K562 (cell line): Measurements from ENCODE around the gene ANAPC16. TPM values are rescaled to one million over a fixed set of nuclear protein-coding genes. Genes with fewer than 3 reads are reported as not detected.
A peak's percentile ranks its signal among the peaks of the same experiment; 100 is the strongest.

Source experiments
- ARNT ChIP-seq, 2 experiments: fragments of 450-650 bp; IDR thresholded peaks; 2 replicates each; pipeline ENCODE4 v1.6.1; 2016; ENCODE audit warnings: mild to moderate bottlenecking in 1 of 2
- CBX2 ChIP-seq: fragments of 200-600 bp; sonication (generic); IDR thresholded peaks from one replicate; pipeline ENCODE4 v1.6.1; 2012; ENCODE audit warnings: mild to moderate bottlenecking, low read length, inconsistent platforms; ENCODE audit not compliant: insufficient read depth, poor library complexity, severe bottlenecking
- DMBX1 ChIP-seq: fragments of 250-450 bp; sonication (Bioruptor Pico); IDR thresholded peaks from 2 replicates; pipeline ENCODE4 v1.8.0; 2022; ENCODE audit warnings: inconsistent platforms, mild to moderate bottlenecking, moderate library complexity, borderline replicate concordance
- HDAC8 ChIP-seq: fragments of 450-650 bp; IDR thresholded peaks from 2 replicates; pipeline ENCODE4 v1.6.1; 2016; ENCODE audit warnings: mild to moderate bottlenecking, missing genetic modification characterization, moderate library complexity, missing compliant biosample characterization
- HNRNPK ChIP-seq: fragments of 200-400 bp; formaldehyde crosslinking; IDR thresholded peaks from one replicate; pipeline ENCODE4 v1.6.1; 2018; ENCODE audit warnings: mild to moderate bottlenecking, low read depth, low read length; ENCODE audit not compliant: poor library complexity, severe bottlenecking
- MECOM ChIP-seq: fragments of 250-450 bp; sonication (Bioruptor Pico); IDR thresholded peaks from 2 replicates; pipeline ENCODE4 v1.8.0; 2022; ENCODE audit warnings: inconsistent platforms
- MTA2 ChIP-seq: fragments of 450-650 bp; IDR thresholded peaks from 2 replicates; pipeline ENCODE4 v1.6.1; 2016; ENCODE audit warnings: low read depth
- NONO ChIP-seq, 2 experiments: fragments of 200-400 bp in 1 of 2; fragments of 450-650 bp in 1 of 2; formaldehyde crosslinking in 1 of 2; IDR thresholded peaks; 2 replicates each; pipeline ENCODE4 v1.6.1; 2017; ENCODE audit warnings: low read depth in 2 of 2, mild to moderate bottlenecking in 2 of 2, moderate library complexity in 2 of 2, low read length in 1 of 2
- TAF9B ChIP-seq: fragments of 450-650 bp; IDR thresholded peaks from 2 replicates; pipeline ENCODE4 v1.6.1; 2018; ENCODE audit warnings: mild to moderate bottlenecking; ENCODE audit not compliant: partially characterized antibody
- ZBTB8A ChIP-seq: fragments of 450-650 bp; IDR thresholded peaks from 2 replicates; pipeline ENCODE4 v1.6.1; 2018; ENCODE audit warnings: mild to moderate bottlenecking, moderate library complexity; ENCODE audit not compliant: partially characterized antibody
- ZC3H8 ChIP-seq: fragments of 450-650 bp; IDR thresholded peaks from 2 replicates; pipeline ENCODE4 v1.6.1; 2017
- ZMIZ1 ChIP-seq, 2 experiments: fragments of 150-350 bp in 1 of 2; IDR thresholded peaks; 2 replicates each; pipeline ENCODE4 v1.6.1; 2012 to 2016; ENCODE audit warnings: low read depth in 2 of 2, low read length in 2 of 2, mild to moderate bottlenecking in 1 of 2, moderate library complexity in 1 of 2
- ZNF124 ChIP-seq: sonication (generic); formaldehyde crosslinking; IDR thresholded peaks from 2 replicates; pipeline ENCODE4 v1.8.1; 2022; ENCODE audit warnings: missing genetic modification reagents
- ZNF561 ChIP-seq: fragments of 450-650 bp; formaldehyde crosslinking; conservative IDR thresholded peaks from 2 replicates; pipeline ENCODE4 v1.4.0; 2020; ENCODE audit warnings: mild to moderate bottlenecking, moderate library complexity
- ZNF639 ChIP-seq, 2 experiments: fragments of 200-800 bp in 1 of 2; sonication (Bioruptor generic) in 1 of 2; sonication (generic) in 1 of 2; formaldehyde crosslinking in 1 of 2; IDR thresholded peaks in 1 of 2; conservative IDR thresholded peaks in 1 of 2; 2 replicates each; pipeline versions ENCODE4 v1.5.0 to v1.6.1; 2016 to 2020; ENCODE audit warnings: missing compliant biosample characterization in 1 of 2, missing genetic modification characterization in 1 of 2, missing genetic modification reagents in 1 of 2
- ZNF695 ChIP-seq: fragments of 450-650 bp; formaldehyde crosslinking; IDR thresholded peaks from 2 replicates; pipeline ENCODE4 v1.4.0; 2020; ENCODE audit warnings: mild to moderate bottlenecking, moderate library complexity
- polyA plus RNA-seq, 8 experiments: library from polyadenylated mRNA; depleted of rRNA in 4 of 8; stranded (reverse) in 5 of 8; unstranded in 3 of 8; fragments of >200 nt; fragmentation: Nextera tagmentation in 2 of 8; fragmentation: Illumina TruSeq in 1 of 8; extraction: Ambion mirVana in 2 of 8; extraction: Trizol in 1 of 8; gene quantifications; 2 replicates each; pipeline versions ENCODE4 v1.2.1 to v1.2.3, GENCODE V29; 2011 to 2014; ENCODE audit warnings: inconsistent platforms in 1 of 8, missing spikeins in 1 of 8
- total RNA-seq, 7 experiments: library from RNA; depleted of rRNA in 6 of 7; stranded (reverse); fragments of >200 nt in 6 of 7; fragmentation: Illumina TruSeq in 2 of 7; extraction: Trizol in 2 of 7; gene quantifications; 2 replicates each; pipeline versions ENCODE4 v1.2.1 to v1.2.3, GENCODE V29; 2011 to 2021; ENCODE audit warnings: low replicate concordance in 1 of 7
- TF ChIP-seq, protein P1 (sequence below): sonication (generic); IDR thresholded peaks from 2 replicates; pipeline ENCODE4 v1.6.1; 2016
- TF ChIP-seq, protein P2 (sequence below): fragments of 450-650 bp; IDR thresholded peaks from 2 replicates; pipeline ENCODE4 v1.7.1; 2018; ENCODE audit warnings: mild to moderate bottlenecking, low read depth; ENCODE audit not compliant: partially characterized antibody

ANAPC16 gene
- total and polyA plus RNA-seq, 9 of the 15 experiments (the other 6 are each of a cell fraction or from before 2014, with no cell fraction given), result 42.6 to 208 (median 108) TPM

DNA sequence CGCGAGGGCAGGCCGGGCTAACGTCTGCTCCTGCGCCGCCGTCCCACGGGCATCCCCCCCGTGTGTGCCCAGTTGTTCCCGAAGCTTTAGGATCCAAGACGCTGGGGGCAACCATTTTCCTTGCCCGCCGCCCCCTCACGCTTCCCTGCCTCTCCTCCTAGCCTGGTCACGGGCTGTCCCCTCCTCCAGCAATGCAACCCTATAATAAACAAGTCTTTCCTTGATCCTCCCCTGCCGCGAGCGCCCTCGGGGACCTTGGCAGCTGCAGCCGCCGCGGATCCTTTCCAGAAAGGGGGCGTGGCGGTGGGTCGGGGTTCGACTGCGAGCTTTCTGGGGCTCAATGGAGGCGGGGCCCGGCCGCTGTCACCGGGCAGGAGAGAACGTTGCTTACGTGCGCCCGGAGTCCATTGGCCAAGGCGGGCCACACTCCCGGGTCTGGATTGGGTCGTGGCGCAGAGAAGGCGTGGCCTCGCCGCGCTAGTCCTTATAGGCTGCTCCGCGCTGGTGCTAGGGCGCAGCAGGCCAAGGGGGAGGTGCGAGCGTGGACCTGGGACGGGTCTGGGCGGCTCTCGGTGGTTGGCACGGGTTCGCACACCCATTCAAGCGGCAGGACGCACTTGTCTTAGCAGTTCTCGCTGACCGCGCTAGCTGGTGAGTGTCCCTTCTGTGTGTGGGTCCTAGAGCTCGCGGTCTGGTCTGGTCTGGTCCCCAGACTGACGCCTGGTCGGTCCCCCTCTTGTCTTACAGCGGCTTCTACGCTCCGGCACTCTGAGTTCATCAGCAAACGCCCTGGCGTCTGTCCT lies 57.8 kb downstream of the ANAPC16 start, which contains the start of gene DDIT4 (continued):
- TF ChIP-seq ZNF639 (CRISPR knock-in tag; conservative IDR thresholded peaks at IDR 0.05 in 1 of 2, IDR thresholded peaks at IDR 0.05 in 1 of 2), result no peak; a peak in 1 of 4 replicates
- TF ChIP-seq, protein P1, sequence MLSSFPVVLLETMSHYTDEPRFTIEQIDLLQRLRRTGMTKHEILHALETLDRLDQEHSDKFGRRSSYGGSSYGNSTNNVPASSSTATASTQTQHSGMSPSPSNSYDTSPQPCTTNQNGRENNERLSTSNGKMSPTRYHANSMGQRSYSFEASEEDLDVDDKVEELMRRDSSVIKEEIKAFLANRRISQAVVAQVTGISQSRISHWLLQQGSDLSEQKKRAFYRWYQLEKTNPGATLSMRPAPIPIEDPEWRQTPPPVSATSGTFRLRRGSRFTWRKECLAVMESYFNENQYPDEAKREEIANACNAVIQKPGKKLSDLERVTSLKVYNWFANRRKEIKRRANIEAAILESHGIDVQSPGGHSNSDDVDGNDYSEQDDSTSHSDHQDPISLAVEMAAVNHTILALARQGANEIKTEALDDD, result no peak
- peak in 1 of 2 experiments; percentile 99; a peak in 2 of 4 replicates for TF ChIP-seq NONO (IDR thresholded peaks at IDR 0.05; ENCODE audit: low read depth in 2 of 2, low read length in 1 of 2)
- no peak for TF ChIP-seq ZBTB8A
- TF ChIP-seq ZNF695 (CRISPR knock-in tag), result no peak
- TF ChIP-seq, protein P2, sequence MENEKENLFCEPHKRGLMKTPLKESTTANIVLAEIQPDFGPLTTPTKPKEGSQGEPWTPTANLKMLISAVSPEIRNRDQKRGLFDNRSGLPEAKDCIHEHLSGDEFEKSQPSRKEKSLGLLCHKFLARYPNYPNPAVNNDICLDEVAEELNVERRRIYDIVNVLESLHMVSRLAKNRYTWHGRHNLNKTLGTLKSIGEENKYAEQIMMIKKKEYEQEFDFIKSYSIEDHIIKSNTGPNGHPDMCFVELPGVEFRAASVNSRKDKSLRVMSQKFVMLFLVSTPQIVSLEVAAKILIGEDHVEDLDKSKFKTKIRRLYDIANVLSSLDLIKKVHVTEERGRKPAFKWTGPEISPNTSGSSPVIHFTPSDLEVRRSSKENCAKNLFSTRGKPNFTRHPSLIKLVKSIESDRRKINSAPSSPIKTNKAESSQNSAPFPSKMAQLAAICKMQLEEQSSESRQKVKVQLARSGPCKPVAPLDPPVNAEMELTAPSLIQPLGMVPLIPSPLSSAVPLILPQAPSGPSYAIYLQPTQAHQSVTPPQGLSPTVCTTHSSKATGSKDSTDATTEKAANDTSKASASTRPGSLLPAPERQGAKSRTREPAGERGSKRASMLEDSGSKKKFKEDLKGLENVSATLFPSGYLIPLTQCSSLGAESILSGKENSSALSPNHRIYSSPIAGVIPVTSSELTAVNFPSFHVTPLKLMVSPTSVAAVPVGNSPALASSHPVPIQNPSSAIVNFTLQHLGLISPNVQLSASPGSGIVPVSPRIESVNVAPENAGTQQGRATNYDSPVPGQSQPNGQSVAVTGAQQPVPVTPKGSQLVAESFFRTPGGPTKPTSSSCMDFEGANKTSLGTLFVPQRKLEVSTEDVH, result no peak
- no peak for TF ChIP-seq ZNF124
- TF ChIP-seq ARNT (IDR thresholded peaks at IDR 0.05), result no peak
- TF ChIP-seq CBX2, result no peak
- no peak for TF ChIP-seq HNRNPK
- 0 out of 2 replicates have a peak, but pooled peaks have one; percentile 51 for TF ChIP-seq ZNF561 (CRISPR knock-in tag)
- TF ChIP-seq DMBX1, result peak; percentile 75; the same call in 1 of the 2 replicates
- TF ChIP-seq ZMIZ1 (IDR thresholded peaks at IDR 0.05; ENCODE audit: low read depth in 2 of 2, low read length in 2 of 2), result peak; percentile 8 to 87; a peak in 2 of 4 replicates
- no peak; the same call in 1 of the 2 replicates for TF ChIP-seq MECOM
- no peak for TF ChIP-seq HDAC8 (tag)
- no peak for TF ChIP-seq MTA2
- TF ChIP-seq TAF9B, result no peak
- TF ChIP-seq ZC3H8, result no peak
